ENCODE measurements around the gene SLC7A1. TPM values are rescaled to one million over a fixed set of nuclear protein-coding genes. Genes with fewer than 3 reads are reported as not detected.

Gene SLC7A1
- polyA plus RNA-seq, 1 experiment, result 14.7 TPM

DNA sequence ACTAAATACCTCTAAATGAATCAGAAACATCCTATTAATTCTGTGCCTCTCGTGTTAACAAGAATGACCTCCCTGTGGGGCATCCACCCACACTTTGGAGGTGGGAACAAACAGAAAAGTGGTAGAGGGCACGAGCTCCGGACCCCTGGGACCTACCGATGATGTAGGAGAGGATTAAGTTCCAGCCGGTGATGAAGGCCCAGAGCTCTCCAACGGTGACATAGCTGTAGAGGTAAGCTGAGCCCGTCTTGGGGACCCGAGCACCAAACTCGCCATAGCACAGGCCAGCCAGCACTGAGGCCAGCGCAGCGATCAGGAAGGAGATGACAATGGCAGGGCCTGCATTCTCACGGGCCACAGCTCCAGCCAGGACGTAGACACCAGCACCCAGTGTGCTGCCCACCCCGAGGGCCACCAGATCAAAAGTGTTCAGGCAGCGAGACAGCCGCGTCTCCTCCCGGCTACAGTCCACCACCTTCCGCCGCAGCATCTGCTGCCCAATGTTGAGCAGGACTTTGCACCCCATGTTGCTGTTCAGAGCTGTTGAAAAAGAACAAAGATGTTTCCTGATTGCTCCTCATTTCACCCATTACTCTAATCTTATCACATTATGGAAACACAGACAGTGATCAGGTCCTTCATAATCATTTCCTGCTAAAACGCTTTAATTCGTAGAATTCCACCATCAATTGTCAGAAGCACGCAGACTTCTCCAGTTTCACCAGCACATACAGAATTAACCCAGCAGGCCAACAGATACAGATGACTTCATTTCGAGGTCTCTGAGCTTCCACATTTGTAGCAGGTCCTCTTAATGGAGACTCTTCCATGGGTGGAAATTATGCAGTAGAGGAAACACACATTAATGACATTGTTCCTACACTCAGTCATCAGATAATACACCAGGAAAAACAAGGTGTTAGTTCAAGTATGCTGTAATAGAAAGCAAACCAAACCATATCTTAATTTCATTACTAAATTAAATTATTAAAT lies 59.5 kb downstream of the SLC7A1 start:
- Histone ChIP-seq H3K4me3 (ENCODE audit: low read depth, low read length) (no peak overlapping the region), H3K27me3 (ENCODE audit: control insufficient read depth, insufficient read depth, low read length) (no peaks in the 10 kb centered on the region), H3K9me3 (ENCODE audit: control insufficient read depth, insufficient read depth, low read length) (no peaks in the 10 kb centered on the region), H3K27ac (ENCODE audit: low read depth, low read length) (no peak overlapping the region)
- no peak for TF ChIP-seq CTCF (IDR thresholded peaks at IDR 0.05; ENCODE audit: low read depth, low read length)
- ChIA-PET CTCF (no interaction called here), POLR2A (no interaction called here)
- no peak for DNase-seq (ENCODE audit: low read depth, low spot score)

GRCh38 chr13:29534083-29534482 lies 61.4 kb downstream of the SLC7A1 start:
- no peak overlapping the region for H3K27ac ChIP-seq (ENCODE audit: low read depth, low read length)
- H3K9me3 ChIP-seq (ENCODE audit: control insufficient read depth, insufficient read depth, low read length), result no peaks in the 10 kb centered on the region
- POLR2A ChIA-PET, result no interaction called here
- no peaks in the 10 kb centered on the region for H3K27me3 ChIP-seq (ENCODE audit: control insufficient read depth, insufficient read depth, low read length)
- CTCF ChIA-PET, result interaction anchor here (1.3 kb wide), 1 partner anchor 26 kb away, joined by 3 read pairs; no protein-coding TSS in a partner anchor
- no peak for DNase-seq (ENCODE audit: low read depth, low spot score)
- no peak for TF ChIP-seq CTCF (IDR thresholded peaks at IDR 0.05; ENCODE audit: low read depth, low read length)
- H3K4me3 ChIP-seq (ENCODE audit: low read depth, low read length), result no peak overlapping the region

GRCh38 chr13:29532821-29533220 lies 62.7 kb downstream of the SLC7A1 start:
- no peak overlapping the region for H3K4me3 ChIP-seq (ENCODE audit: low read depth, low read length)
- CTCF ChIA-PET, result no interaction called here

DNA sequence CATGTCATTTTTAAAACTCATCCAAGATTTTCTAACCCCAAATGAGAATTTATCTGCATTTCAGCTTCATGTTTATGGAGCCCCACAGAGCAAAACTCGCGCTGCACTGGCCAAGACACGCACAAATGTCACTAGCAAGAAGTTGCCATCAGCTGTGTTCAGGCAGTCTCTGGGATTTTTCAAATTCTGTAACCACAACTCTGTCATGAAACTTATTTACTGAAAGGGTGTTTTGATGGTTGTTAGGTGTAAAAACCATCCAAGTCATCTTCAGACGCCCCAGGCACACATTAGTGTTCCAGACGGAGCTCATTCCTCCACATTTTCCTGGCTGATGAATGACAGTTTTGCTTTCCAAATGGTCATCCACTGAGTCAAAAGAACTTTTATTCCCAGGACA lies 63.4 kb downstream of the SLC7A1 start:
- DNase-seq (ENCODE audit: low read depth, low spot score), result no peak
- Histone ChIP-seq H3K27me3 (ENCODE audit: control insufficient read depth, insufficient read depth, low read length) (no peaks in the 10 kb centered on the region), H3K27ac (ENCODE audit: low read depth, low read length) (no peak overlapping the region), H3K4me3 (ENCODE audit: low read depth, low read length) (no peak overlapping the region), H3K9me3 (ENCODE audit: control insufficient read depth, insufficient read depth, low read length) (no peaks in the 10 kb centered on the region)
- TF ChIP-seq CTCF (IDR thresholded peaks at IDR 0.05; ENCODE audit: low read depth, low read length), result no peak
- ChIA-PET POLR2A (no interaction called here), CTCF (interaction anchor here (1.1 kb wide), 1 partner anchor 24 kb away, joined by 3 read pairs; no protein-coding TSS in a partner anchor)

More at GRCh38 chr13:29532821-29533220, 62.7 kb downstream of the SLC7A1 start:
- POLR2A ChIA-PET, result no interaction called here
- H3K9me3 ChIP-seq (ENCODE audit: control insufficient read depth, insufficient read depth, low read length), result no peaks in the 10 kb centered on the region
- no peak overlapping the region for H3K27ac ChIP-seq (ENCODE audit: low read depth, low read length)
- H3K27me3 ChIP-seq (ENCODE audit: control insufficient read depth, insufficient read depth, low read length), result no peaks in the 10 kb centered on the region
- no peak for DNase-seq (ENCODE audit: low read depth, low spot score)
- no peak for TF ChIP-seq CTCF (IDR thresholded peaks at IDR 0.05; ENCODE audit: low read depth, low read length)

- CTCF ChIA-PET, result interaction anchor here (1.1 kb wide), 1 partner anchor 23 kb away, joined by 3 read pairs; no protein-coding TSS in a partner anchor
- no peaks in the 10 kb centered on the region for H3K9me3 ChIP-seq (ENCODE audit: control insufficient read depth, insufficient read depth, low read length)
- DNase-seq (ENCODE audit: low read depth, low spot score), result no peak
- no peak overlapping the region for H3K27ac ChIP-seq (ENCODE audit: low read depth, low read length)
- POLR2A ChIA-PET, result no interaction called here
- no peaks in the 10 kb centered on the region for H3K27me3 ChIP-seq (ENCODE audit: control insufficient read depth, insufficient read depth, low read length)
- no peak for TF ChIP-seq CTCF (IDR thresholded peaks at IDR 0.05; ENCODE audit: low read depth, low read length)
- H3K4me3 ChIP-seq (ENCODE audit: low read depth, low read length), result no peak overlapping the region
Measured at GRCh38 chr13:29530901-29531300, 64.6 kb downstream of the SLC7A1 start.

Measured in AG04450 (cell line).